ENCODE measurements around the gene ZNF540. TPM values are rescaled to one million over a fixed set of nuclear protein-coding genes. Genes with fewer than 3 reads are reported as not detected.
A peak's percentile ranks its signal among the peaks of the same experiment; 100 is the strongest.

Gene ZNF540
- total and polyA plus RNA-seq, 2 donors (not counting 3 experiments of a cell fraction or from before 2014, with no cell fraction given), result 0.25 to 0.75 TPM

GRCh38 chr19:37594982-37595382, 306 bp downstream of the ZNF540 start:
- POLR2A ChIA-PET, result interaction anchor here (1.0 kb wide), 1 partner anchor 224 kb away, joined by 3 read pairs; the partner anchor contains the start of gene ZNF527
- intact Hi-C loops (cut with micrococcal nuclease), result loop anchor here (1.0 to 2.0 kb wide), 2 partner anchors 44 to 60 kb away; partner anchors contain the start of gene ZFP30
- no peak for FAIRE-seq

GRCh38 chr19:37635076-37636056, 40.7 kb downstream of the ZNF540 start:
- Histone ChIP-seq H2AFZ (ENCODE audit: low read depth, low read length) (no peak overlapping the region), H3K9me3 (replicated peaks; ENCODE audit: control insufficient read depth, insufficient read depth, low read length) (peaks cover 10% of the 10 kb centered on the region), H3K4me1 (ENCODE audit: control insufficient read depth, extremely low read depth, insufficient read depth, low read length) (no peaks in the 10 kb centered on the region), H3K9me1 (replicated peaks; ENCODE audit: control insufficient read depth, extremely low read depth, insufficient read depth, low read length) (no peaks in the 10 kb centered on the region), H3K4me2 (ENCODE audit: insufficient read depth, low read length) (no peak overlapping the region), H3K36me3 (ENCODE audit: control insufficient read depth in 2 of 2, extremely low read depth in 1 of 2, insufficient read depth in 2 of 2, low read length in 2 of 2) (peaks cover 3 to 7% of the 10 kb centered on the region in 2 experiments), H3K27ac (ENCODE audit: insufficient read depth, low read depth, low read length) (no peak overlapping the region), H4K20me1 (replicated peaks; ENCODE audit: control insufficient read depth, extremely low read depth, insufficient read depth, low read length) (no peaks in the 10 kb centered on the region), H3K4me3 (replicated peaks in 1 of 3; ENCODE audit: insufficient read depth in 1 of 3, low read depth in 1 of 3, low read length in 3 of 3) (no peak overlapping the region), H3K9ac (replicated peaks; ENCODE audit: extremely low read depth, insufficient read depth, low read length) (no peak overlapping the region), H3K79me2 (ENCODE audit: control insufficient read depth, insufficient read depth, low read length) (no peaks in the 10 kb centered on the region), H3K27me3 (ENCODE audit: control insufficient read depth in 2 of 2, insufficient read depth in 2 of 2, low read length in 2 of 2) (no peaks in the 10 kb centered on the region)
- FAIRE-seq (no peak), DNase-seq (ENCODE audit: low read depth, low spot score) (no peak)
- intact Hi-C loops (cut with micrococcal nuclease) (no loop called here), dilution Hi-C loops (cut with MboI; ENCODE audit: extremely low pct_ligation_motif_present, low sequenced_read_pairs) (no loop called here)
- POLR2A ChIA-PET, result no interaction called here
- no TSS peak for BruUV-seq (replicated peaks)
- CTCF ChIA-PET, result no interaction called here
- TF ChIP-seq MAX (IDR thresholded peaks at IDR 0.05; ENCODE audit: insufficient read depth, insufficient read length) (no peak), FOS (IDR thresholded peaks at IDR 0.05; ENCODE audit: borderline replicate concordance, insufficient read depth, low read length) (no peak), EZH2 (IDR thresholded peaks at IDR 0.05; ENCODE audit: borderline replicate concordance, low read depth, low read length, severe bottlenecking) (no peak), POLR2A (IDR thresholded peaks at IDR 0.05; ENCODE audit: low read depth, low read length) (no peak), MYC (IDR thresholded peaks at IDR 0.05; ENCODE audit: low read depth, low read length) (no peak), JUN (IDR thresholded peaks at IDR 0.05; ENCODE audit: borderline replicate concordance, insufficient read depth, insufficient read length, low read depth) (no peak)
- TF ChIP-seq, protein P1, sequence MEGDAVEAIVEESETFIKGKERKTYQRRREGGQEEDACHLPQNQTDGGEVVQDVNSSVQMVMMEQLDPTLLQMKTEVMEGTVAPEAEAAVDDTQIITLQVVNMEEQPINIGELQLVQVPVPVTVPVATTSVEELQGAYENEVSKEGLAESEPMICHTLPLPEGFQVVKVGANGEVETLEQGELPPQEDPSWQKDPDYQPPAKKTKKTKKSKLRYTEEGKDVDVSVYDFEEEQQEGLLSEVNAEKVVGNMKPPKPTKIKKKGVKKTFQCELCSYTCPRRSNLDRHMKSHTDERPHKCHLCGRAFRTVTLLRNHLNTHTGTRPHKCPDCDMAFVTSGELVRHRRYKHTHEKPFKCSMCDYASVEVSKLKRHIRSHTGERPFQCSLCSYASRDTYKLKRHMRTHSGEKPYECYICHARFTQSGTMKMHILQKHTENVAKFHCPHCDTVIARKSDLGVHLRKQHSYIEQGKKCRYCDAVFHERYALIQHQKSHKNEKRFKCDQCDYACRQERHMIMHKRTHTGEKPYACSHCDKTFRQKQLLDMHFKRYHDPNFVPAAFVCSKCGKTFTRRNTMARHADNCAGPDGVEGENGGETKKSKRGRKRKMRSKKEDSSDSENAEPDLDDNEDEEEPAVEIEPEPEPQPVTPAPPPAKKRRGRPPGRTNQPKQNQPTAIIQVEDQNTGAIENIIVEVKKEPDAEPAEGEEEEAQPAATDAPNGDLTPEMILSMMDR (IDR thresholded peaks at IDR 0.05; ENCODE audit: extremely low read depth in 1 of 2, insufficient read depth in 1 of 2, low read depth in 1 of 2, low read length in 2 of 2), result no peak

More at GRCh38 chr19:37594982-37595382, 306 bp downstream of the ZNF540 start:
- H3K27ac ChIP-seq (ENCODE audit: insufficient read depth, low read depth, low read length), result no peak overlapping the region
- H3K36me3 ChIP-seq (ENCODE audit: control insufficient read depth in 2 of 2, extremely low read depth in 1 of 2, insufficient read depth in 2 of 2, low read length in 2 of 2), result no peaks in the 10 kb centered on the region
- TF ChIP-seq EZH2 (IDR thresholded peaks at IDR 0.05; ENCODE audit: borderline replicate concordance, low read depth, low read length, severe bottlenecking) (no peak), POLR2A (IDR thresholded peaks at IDR 0.05; ENCODE audit: low read depth, low read length) (peak; percentile 8)
- H3K4me3 ChIP-seq (replicated peaks in 1 of 3; ENCODE audit: insufficient read depth in 1 of 3, low read depth in 1 of 3, low read length in 3 of 3), result peak overlapping the region; percentile 24 to 81 (median 73)
- no peaks in the 10 kb centered on the region for H3K9me3 ChIP-seq (replicated peaks; ENCODE audit: control insufficient read depth, insufficient read depth, low read length)
- peak overlapping the region; percentile 93 for H2AFZ ChIP-seq (ENCODE audit: low read depth, low read length)
- no TSS peak for BruUV-seq (replicated peaks)
- H3K4me2 ChIP-seq (ENCODE audit: insufficient read depth, low read length), result peak overlapping the region; percentile 89
- peaks cover 10% of the 10 kb centered on the region for H3K4me1 ChIP-seq (ENCODE audit: control insufficient read depth, extremely low read depth, insufficient read depth, low read length)
- H3K79me2 ChIP-seq (ENCODE audit: control insufficient read depth, insufficient read depth, low read length), result no peaks in the 10 kb centered on the region
- no peaks in the 10 kb centered on the region for H4K20me1 ChIP-seq (replicated peaks; ENCODE audit: control insufficient read depth, extremely low read depth, insufficient read depth, low read length)
- no peaks in the 10 kb centered on the region for H3K9me1 ChIP-seq (replicated peaks; ENCODE audit: control insufficient read depth, extremely low read depth, insufficient read depth, low read length)
- no peak overlapping the region for H3K9ac ChIP-seq (replicated peaks; ENCODE audit: extremely low read depth, insufficient read depth, low read length)
- H3K27me3 ChIP-seq (ENCODE audit: control insufficient read depth in 2 of 2, insufficient read depth in 2 of 2, low read length in 2 of 2), result no peaks in the 10 kb centered on the region
- CTCF ChIA-PET, result interaction anchor here (0.9 to 1.2 kb wide), 4 partner anchors 12 to 185 kb away, joined by 3 to 5 read pairs (median 4); partner anchors contain the start of genes ZNF569 and ZNF573
- dilution Hi-C loops (cut with MboI; ENCODE audit: extremely low pct_ligation_motif_present, low sequenced_read_pairs), result no loop called here
- DNase-seq (ENCODE audit: low read depth, low spot score), result no peak
